HuH-7 (cell line): ENCODE data around the gene TIMP1.

Experiments
- DNase-seq: peaks from one replicate; pipeline ENCODE4 v3.0.0; 2011; ENCODE audit warnings: low spot score

Gene TIMP1

GRCh38 chrX:47634871-47635575 lies 52.8 kb downstream of the TIMP1 start:
- DNase-seq, result no peak
